B cell (primary cell): ENCODE results near the gene PSG11. TPM values are rescaled to one million over a fixed set of nuclear protein-coding genes. Genes with fewer than 3 reads are reported as not detected.
"Not testable (repeated sequence)": the region's sequence is repeated elsewhere in the genome, so short reads cannot be mapped to it uniquely, and the experiment has no call there.

Experiments used
- ATAC-seq: fragments of 200-7000 bp; cut with Tn5 transposase; one replicate; pipeline ENCODE4 v1.10.0; 2021; ENCODE audit warnings: low read depth, mild to moderate bottlenecking, moderate number of reproducible peaks, moderate library complexity
- CTCF ChIA-PET: fragments of 350-600 bp; sonication (Branson Sonifier 250); formaldehyde crosslinking; loops from one replicate; lab custom pipeline; 2021; ENCODE audit warnings: antibody characterized with exemption, inconsistent platforms; lab: Charles Lee
- POLR2A ChIA-PET: fragments of 350-600 bp; sonication (Branson Sonifier 250); formaldehyde crosslinking; loops from one replicate; lab custom pipeline; 2021; ENCODE audit warnings: antibody characterized with exemption; lab: Charles Lee
- DNase-seq: peaks from one replicate; pipeline ENCODE4 v3.0.0; 2013
- H2AFZ ChIP-seq: 2 replicates; pipeline ENCODE4 v1.6.1; 2012; ENCODE audit warnings: mild to moderate bottlenecking, low read depth, low read length; ENCODE audit not compliant: insufficient read depth, poor library complexity, severe bottlenecking
- H3K27ac ChIP-seq, 2 donors: 1 replicate in 1 of 2; 2 replicates in 1 of 2; pipeline ENCODE4 v1.5.1; 2012 to 2013; ENCODE audit warnings: low read length in 2 of 2, mild to moderate bottlenecking in 2 of 2, moderate library complexity in 1 of 2
- H3K27me3 ChIP-seq, 4 experiments: fragments of 200-600 bp in 1 of 4; sonication (generic) in 1 of 4; replicated peaks in 1 of 4; 1 replicate in 2 of 4; 2 replicates in 2 of 4; pipeline versions ENCODE4 v1.6.1 to v1.7.0; 2013 to 2016; ENCODE audit warnings: low read length in 3 of 4, mild to moderate bottlenecking in 2 of 4, mixed read lengths in 1 of 4, moderate library complexity in 1 of 4; ENCODE audit not compliant: insufficient read depth in 4 of 4, control insufficient read depth in 3 of 4; ENCODE audit errors: control extremely low read depth in 1 of 4
- H3K36me3 ChIP-seq, 2 experiments: replicated peaks in 1 of 2; 1 replicate in 1 of 2; 2 replicates in 1 of 2; pipeline versions ENCODE4 v1.6.1 to v1.7.1; 2013; ENCODE audit warnings: low read length in 1 of 2; ENCODE audit not compliant: insufficient read depth in 2 of 2, control insufficient read depth in 1 of 2; ENCODE audit errors: control extremely low read depth in 1 of 2, extremely low read depth in 1 of 2
- H3K4me1 ChIP-seq, 2 donors: fragments of 200-600 bp in 1 of 2; sonication (generic) in 1 of 2; 1 replicate in 1 of 2; 2 replicates in 1 of 2; pipeline versions ENCODE4 v1.5.1 to v1.6.1; 2013 to 2017; ENCODE audit warnings: low read length in 2 of 2; ENCODE audit not compliant: control insufficient read depth in 2 of 2, insufficient read depth in 2 of 2
- H3K4me2 ChIP-seq: replicated peaks from 2 replicates; pipeline ENCODE3; 2012; ENCODE audit warnings: mild to moderate bottlenecking, low read depth, low read length; ENCODE audit not compliant: poor library complexity, severe bottlenecking
- H3K4me3 ChIP-seq, 5 experiments: fragments of 200-600 bp in 1 of 5; sonication (generic) in 1 of 5; 1 replicate in 3 of 5; 2 replicates in 2 of 5; pipeline versions ENCODE4 v1.5.1 to v1.7.0; 2011 to 2016; ENCODE audit warnings: low read length in 4 of 5, mild to moderate bottlenecking in 4 of 5, low read depth in 2 of 5, control low read depth in 1 of 5, moderate library complexity in 1 of 5; ENCODE audit not compliant: insufficient read depth in 1 of 5; ENCODE audit errors: control extremely low read depth in 1 of 5, extremely low read depth in 1 of 5
- H3K79me2 ChIP-seq: fragments of 200-600 bp; sonication (generic); one replicate; pipeline ENCODE4 v1.6.0; 2016; ENCODE audit warnings: low read length; ENCODE audit not compliant: control insufficient read depth, insufficient read depth
- H3K9ac ChIP-seq: fragments of 200-600 bp; sonication (generic); 2 replicates; pipeline ENCODE4 v1.6.1; 2017; ENCODE audit warnings: mild to moderate bottlenecking, low read length, moderate library complexity
- H3K9me3 ChIP-seq, 3 donors: one replicate each; pipeline versions ENCODE4 v1.6.1 to v1.7.1; 2013; ENCODE audit warnings: low read length in 2 of 3; ENCODE audit not compliant: control insufficient read depth in 2 of 3, insufficient read depth in 1 of 3; ENCODE audit errors: control extremely low read depth in 1 of 3
- H4K20me1 ChIP-seq: 2 replicates; pipeline ENCODE4 v1.6.0; 2012; ENCODE audit warnings: mild to moderate bottlenecking, low read length; ENCODE audit not compliant: insufficient read depth, control insufficient read depth, poor library complexity, severe bottlenecking
- H3K27ac Mint-ChIP-seq: one replicate; pipeline ENCODE4 v1.8.0; 2021; ENCODE audit warnings: mixed read lengths
- H3K27me3 Mint-ChIP-seq: one replicate; pipeline ENCODE4 v1.8.0; 2021; ENCODE audit warnings: mixed read lengths
- H3K4me1 Mint-ChIP-seq: one replicate; pipeline ENCODE4 v1.8.0; 2021; ENCODE audit warnings: mixed read lengths
- H3K4me3 Mint-ChIP-seq: one replicate; pipeline ENCODE4 v1.8.0; 2021; ENCODE audit warnings: mixed read lengths
- H3K9me3 Mint-ChIP-seq: one replicate; pipeline ENCODE4 v1.8.0; 2022; ENCODE audit warnings: mixed read lengths; ENCODE audit not compliant: insufficient read depth
- WGBS: methylation state at CpG from one replicate; pipeline ENCODE4 v1.1.5; 2013; ENCODE audit warnings: missing lambda C conversion rate; ENCODE audit not compliant: insufficient coverage; 5-methylcytosine and 5-hydroxymethylcytosine counted together
- intact Hi-C: fragments of 100-400 bp; cut with micrococcal nuclease; formaldehyde crosslinking; loops from one replicate; pipeline ENCODE4 v1.10.0; 2022
- polyA plus RNA-seq: library from polyadenylated mRNA; depleted of rRNA; stranded (reverse); fragments of >200 nt; gene quantifications from 2 replicates; pipeline ENCODE4 v1.2.3, GENCODE V29; 2012
- total RNA-seq, 2 donors: library from RNA; stranded (reverse); fragments of 120-200 nt in 1 of 2; gene quantifications; 1 replicate in 1 of 2; 2 replicates in 1 of 2; pipeline versions ENCODE4 v1.2.3 to v1.2.4, GENCODE V29; 2013 to 2022

Gene PSG11
- total and polyA plus RNA-seq, 2 donors (not counting 1 experiment from before 2014, with no cell fraction given) = not detected

GRCh38 chr19:43043492-43044180, 17.4 kb upstream of the PSG11 start:
- H3K4me2 ChIP-seq, H3K4me3 Mint-ChIP-seq, H3K36me3 ChIP-seq, H4K20me1 ChIP-seq, H3K4me3 ChIP-seq, DNase-seq, H3K4me1 Mint-ChIP-seq, ATAC-seq, CTCF ChIA-PET, H3K27me3 ChIP-seq, POLR2A ChIA-PET, intact Hi-C loops, H3K27ac ChIP-seq, H3K9ac ChIP-seq, H2AFZ ChIP-seq, H3K79me2 ChIP-seq, H3K27me3 Mint-ChIP-seq, H3K9me3 Mint-ChIP-seq, H3K9me3 ChIP-seq, H3K27ac Mint-ChIP-seq, H3K4me1 ChIP-seq: not testable (repeated sequence)
- WGBS = no CpG with 5 or more reads among the region's 1 CpG

DNA sequence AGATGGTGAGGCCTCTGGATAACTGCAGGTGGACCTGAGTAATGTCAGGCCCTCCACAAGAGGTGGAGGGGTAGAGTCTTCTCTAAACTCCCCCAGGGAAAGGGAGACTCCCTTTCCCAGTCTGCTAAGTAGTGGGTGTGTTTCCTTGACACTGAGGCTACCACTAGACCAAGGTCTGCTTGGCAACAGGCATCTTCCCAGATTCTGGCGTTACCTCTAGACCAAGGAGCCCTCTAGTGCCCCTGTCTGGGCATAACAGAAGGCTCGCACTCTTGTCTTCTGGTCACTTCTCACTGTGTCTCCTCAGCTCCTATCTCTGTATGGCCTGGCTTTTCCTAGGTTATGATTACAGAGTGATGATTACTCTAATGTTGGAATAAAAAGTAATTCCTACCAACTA, 5.4 kb upstream of the PSG11 start:
- H3K4me3 Mint-ChIP-seq = not testable (repeated sequence)

More for the DNA sequence above, 5.4 kb upstream of the PSG11 start:
- H3K27ac ChIP-seq, H3K4me2 ChIP-seq, H3K9me3 Mint-ChIP-seq, H3K27me3 ChIP-seq, DNase-seq, POLR2A ChIA-PET, H3K4me1 Mint-ChIP-seq, ATAC-seq, CTCF ChIA-PET, H3K9ac ChIP-seq, H4K20me1 ChIP-seq, H3K27ac Mint-ChIP-seq, H3K9me3 ChIP-seq, H3K79me2 ChIP-seq, H3K4me1 ChIP-seq, H3K4me3 ChIP-seq, H3K36me3 ChIP-seq, intact Hi-C loops, H2AFZ ChIP-seq: not testable (repeated sequence)
- 64% methylated on average over 2 of the region's 2 CpGs for WGBS
- H3K27me3 Mint-ChIP-seq = peaks cover 32% of the 10 kb centered on the region
